ENCODE data around the gene LIPC.

GRCh38 chr15:58588096-58588495, 156.3 kb downstream of the LIPC start:
- TF ChIP-seq CTCF (IDR thresholded peaks at IDR 0.05) (no peak), POLR2A (IDR thresholded peaks at IDR 0.05) (no peak), POLR2AphosphoS5 (IDR thresholded peaks at IDR 0.05; ENCODE audit: insufficient read depth in 1 of 2, low read depth in 1 of 2) (no peak)
